GM12891 (cell line): ENCODE results near the gene PXMP2.

Source experiments
- DNase-seq: peaks from one replicate; pipeline ENCODE4 v3.0.0; 2011; ENCODE audit warnings: low spot score; ENCODE audit not compliant: insufficient read length
- FAIRE-seq: peaks from 2 replicates; lab custom pipeline; 2011; peaks lifted over from hg19 to GRCh38; lab: Jason Lieb, UNC
- PAX5 ChIP-seq: IDR thresholded peaks from 2 replicates; pipeline ENCODE4 v1.6.1; 2011; ENCODE audit warnings: low read length, moderate library complexity, mild to moderate bottlenecking; ENCODE audit not compliant: insufficient read depth, severe bottlenecking
- POLR2A ChIP-seq: IDR thresholded peaks from 2 replicates; pipeline ENCODE4 v1.6.1; 2011; ENCODE audit warnings: low read depth, low read length, control low read depth
- POLR2AphosphoS5 ChIP-seq: IDR thresholded peaks from 2 replicates; pipeline ENCODE4 v1.6.1; 2011; ENCODE audit warnings: low read depth, low read length, control low read depth
- POU2F2 ChIP-seq: IDR thresholded peaks from 2 replicates; pipeline ENCODE4 v1.6.1; 2011; ENCODE audit warnings: low read depth, mild to moderate bottlenecking, control low read depth, low read length, moderate library complexity
- SPI1 ChIP-seq: IDR thresholded peaks from 2 replicates; pipeline ENCODE4 v1.6.1; 2011; ENCODE audit warnings: low read depth, low read length, control low read depth
- TAF1 ChIP-seq: IDR thresholded peaks from 2 replicates; pipeline ENCODE4 v1.6.1; 2011; ENCODE audit warnings: low read depth, low read length, control low read depth

The PXMP2 gene

GRCh38 chr12:132723015-132723763 is 35.8 kb downstream of the PXMP2 start:
- DNase-seq, result no peak
- no peak for FAIRE-seq

GRCh38 chr12:132723764-132724140 is 36.4 kb downstream of the PXMP2 start:
- DNase-seq (no peak), FAIRE-seq (no peak)
- TF ChIP-seq POLR2A, result no peak
- no peak for TF ChIP-seq POU2F2
- no peak for TF ChIP-seq SPI1
- no peak; the same call in 1 of the 2 replicates for TF ChIP-seq POLR2AphosphoS5
- TF ChIP-seq TAF1, result no peak

More at GRCh38 chr12:132723015-132723763, 35.8 kb downstream of the PXMP2 start:
- no peak; the same call in 1 of the 2 replicates for TF ChIP-seq POLR2A
- TF ChIP-seq PAX5, result no peak
- no peak for TF ChIP-seq TAF1
- no peak; the same call in 1 of the 2 replicates for TF ChIP-seq POLR2AphosphoS5
- no peak; the same call in 1 of the 2 replicates for TF ChIP-seq POU2F2
- TF ChIP-seq SPI1, result no peak

GRCh38 chr12:132724506-132725241 is 37.3 kb downstream of the PXMP2 start:
- DNase-seq, result no peak
- no peak for FAIRE-seq
- no peak for TF ChIP-seq POU2F2
- no peak; the same call in 1 of the 2 replicates for TF ChIP-seq POLR2AphosphoS5
- no peak for TF ChIP-seq TAF1
- no peak for TF ChIP-seq POLR2A
- no peak for TF ChIP-seq SPI1
- TF ChIP-seq PAX5, result no peak

- DNase-seq (no peak), FAIRE-seq (no peak)
- no peak for TF ChIP-seq POLR2AphosphoS5
- TF ChIP-seq POLR2A, result peak; percentile 26; the same call in 1 of the 2 replicates
Observed at GRCh38 chr12:132726386-132726785, 39.0 kb downstream of the PXMP2 start.

GRCh38 chr12:132727091-132727794 is 39.9 kb downstream of the PXMP2 start:
- TF ChIP-seq POLR2AphosphoS5, result no peak
- no peak for TF ChIP-seq PAX5
- no peak for TF ChIP-seq SPI1
- no peak for TF ChIP-seq TAF1
- no peak for TF ChIP-seq POLR2A
- TF ChIP-seq POU2F2, result no peak
- FAIRE-seq (no peak), DNase-seq (no peak)

GRCh38 chr12:132728502-132728901 is 41.1 kb downstream of the PXMP2 start:
- TF ChIP-seq POU2F2, result no peak
- TF ChIP-seq POLR2A, result no peak
- TF ChIP-seq POLR2AphosphoS5, result no peak
- TF ChIP-seq TAF1, result no peak
- TF ChIP-seq PAX5, result no peak
- no peak for TF ChIP-seq SPI1
- FAIRE-seq, result no peak
- no peak for DNase-seq

GRCh38 chr12:132729541-132730320 is 42.3 kb downstream of the PXMP2 start:
- DNase-seq, result no peak
- no peak for FAIRE-seq
- no peak for TF ChIP-seq POU2F2
- TF ChIP-seq SPI1, result no peak
- no peak for TF ChIP-seq TAF1
- TF ChIP-seq POLR2AphosphoS5, result no peak
- TF ChIP-seq POLR2A, result no peak
- TF ChIP-seq PAX5, result no peak

- no peak for TF ChIP-seq PAX5
- no peak for TF ChIP-seq POLR2AphosphoS5
- no peak for TF ChIP-seq TAF1
- TF ChIP-seq SPI1, result no peak
- no peak for TF ChIP-seq POU2F2
- FAIRE-seq (no peak), DNase-seq (no peak)
Observed at GRCh38 chr12:132730353-132730752, 43.0 kb downstream of the PXMP2 start.

GRCh38 chr12:132731574-132731973 is 44.2 kb downstream of the PXMP2 start:
- TF ChIP-seq POU2F2 (no peak), PAX5 (no peak), POLR2A (no peak), TAF1 (no peak), SPI1 (no peak), POLR2AphosphoS5 (no peak)

More at GRCh38 chr12:132731574-132731973, 44.2 kb downstream of the PXMP2 start:
- DNase-seq (no peak), FAIRE-seq (no peak)
